ENCODE data around the gene PLEKHA8. TPM values are rescaled to one million over a fixed set of nuclear protein-coding genes. Genes with fewer than 3 reads are reported as not detected.

The PLEKHA8 gene
- total RNA-seq, 4 donors from 2014 or later: 5.7 to 12.4 (median 7.2) TPM

DNA sequence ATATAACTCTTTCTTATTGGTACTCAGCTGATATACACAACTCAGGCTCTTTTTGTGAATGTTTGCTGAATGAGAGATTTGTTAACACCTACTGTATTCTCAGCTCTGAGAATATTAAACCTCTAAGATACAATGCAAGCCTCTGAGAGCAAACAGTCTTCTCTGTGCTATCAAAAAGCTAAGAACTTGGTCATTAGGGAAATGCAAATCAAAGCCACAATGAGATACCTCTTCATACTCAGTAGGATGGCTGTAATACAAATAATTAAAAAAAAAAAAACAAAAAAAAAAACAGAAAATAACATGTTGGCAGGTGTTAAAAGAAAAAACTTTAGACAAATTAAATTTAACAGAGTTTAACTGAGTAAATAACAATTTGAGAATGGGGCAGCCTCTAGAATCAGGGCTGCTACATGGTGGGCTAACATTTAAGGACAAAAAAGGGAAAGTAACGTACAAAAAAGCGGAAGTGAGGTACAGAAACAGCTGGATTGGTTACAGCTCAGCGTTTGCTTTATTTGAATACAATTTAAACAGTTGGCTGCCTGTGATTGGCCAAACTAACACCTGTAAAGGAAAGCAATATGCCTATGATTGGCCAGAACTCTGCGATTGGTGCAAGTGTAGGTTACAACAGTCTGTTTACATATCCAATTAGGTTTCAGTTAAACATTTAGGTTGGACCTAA is 91.8 kb downstream of the PLEKHA8 start:
- H3K9me3 ChIP-seq: no peaks in the 10 kb centered on the region
- no peak overlapping the region for H3K27ac ChIP-seq
- H3K36me3 ChIP-seq: no peaks in the 10 kb centered on the region
- WGBS: 86% methylated on average over 4 of the region's 4 CpGs
- H3K4me3 ChIP-seq: no peak overlapping the region
- TF ChIP-seq POLR2A (IDR thresholded peaks at IDR 0.05): no peak
- no peak for DNase-seq (ENCODE audit: low spot score in 2 of 2)
- H3K27me3 ChIP-seq: no peaks in the 10 kb centered on the region
- peaks cover 15% of the 10 kb centered on the region for H3K4me1 ChIP-seq

DNA sequence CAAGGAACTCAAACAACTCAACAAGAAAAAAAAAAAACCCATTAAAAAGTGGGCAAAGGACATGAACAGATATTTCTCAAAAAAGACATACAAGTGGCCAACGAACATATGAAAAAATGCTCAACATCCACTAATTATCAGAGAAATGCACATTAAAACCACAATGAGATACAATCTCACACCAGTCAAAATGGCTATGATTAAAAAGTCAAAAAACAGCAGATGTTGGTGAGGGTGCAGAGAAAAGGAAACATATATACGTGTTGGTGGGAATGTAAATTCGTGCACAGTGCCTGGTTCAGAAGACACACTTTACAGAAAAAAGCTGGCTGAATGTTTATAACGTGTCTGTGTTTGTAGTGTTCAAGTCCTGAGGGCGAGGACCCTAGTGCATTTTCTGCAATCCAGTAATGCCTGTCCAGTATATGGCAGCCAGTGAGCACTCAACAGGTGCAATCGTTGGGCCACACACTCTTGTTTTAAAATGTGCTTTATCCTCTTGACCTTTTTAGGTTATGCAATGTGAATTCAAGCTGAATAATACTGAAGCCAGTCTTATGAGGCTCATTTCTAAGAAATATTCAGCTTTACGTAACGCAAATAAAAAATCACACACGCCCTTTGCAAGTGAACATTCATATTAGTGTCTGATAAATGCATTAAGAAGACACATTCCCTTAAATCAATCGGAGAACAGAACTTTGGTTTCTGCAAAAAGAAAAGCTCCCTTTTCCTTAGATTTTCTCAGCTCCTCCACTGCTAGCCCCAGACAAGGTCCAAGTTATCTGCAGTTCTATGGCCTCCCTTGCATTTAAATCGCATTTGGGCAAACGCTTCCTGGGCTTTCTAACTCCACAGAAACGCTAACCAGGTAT is 105.8 kb downstream of the PLEKHA8 start:
- Histone ChIP-seq H3K27ac (peak overlapping the region; percentile 96), H3K27me3 (no peaks in the 10 kb centered on the region), H3K4me3 (peak overlapping the region; percentile 99), H3K4me1 (peaks cover 30% of the 10 kb centered on the region), H3K9me3 (no peaks in the 10 kb centered on the region), H3K36me3 (no peaks in the 10 kb centered on the region)
- 36% methylated on average over 13 of the region's 13 CpGs for WGBS
- no peak for DNase-seq (ENCODE audit: low spot score in 2 of 2)
- TF ChIP-seq POLR2AphosphoS5 (IDR thresholded peaks at IDR 0.05) (peak in 1 of 3 donors; percentile 57), POLR2A (IDR thresholded peaks at IDR 0.05) (no peak)

DNA sequence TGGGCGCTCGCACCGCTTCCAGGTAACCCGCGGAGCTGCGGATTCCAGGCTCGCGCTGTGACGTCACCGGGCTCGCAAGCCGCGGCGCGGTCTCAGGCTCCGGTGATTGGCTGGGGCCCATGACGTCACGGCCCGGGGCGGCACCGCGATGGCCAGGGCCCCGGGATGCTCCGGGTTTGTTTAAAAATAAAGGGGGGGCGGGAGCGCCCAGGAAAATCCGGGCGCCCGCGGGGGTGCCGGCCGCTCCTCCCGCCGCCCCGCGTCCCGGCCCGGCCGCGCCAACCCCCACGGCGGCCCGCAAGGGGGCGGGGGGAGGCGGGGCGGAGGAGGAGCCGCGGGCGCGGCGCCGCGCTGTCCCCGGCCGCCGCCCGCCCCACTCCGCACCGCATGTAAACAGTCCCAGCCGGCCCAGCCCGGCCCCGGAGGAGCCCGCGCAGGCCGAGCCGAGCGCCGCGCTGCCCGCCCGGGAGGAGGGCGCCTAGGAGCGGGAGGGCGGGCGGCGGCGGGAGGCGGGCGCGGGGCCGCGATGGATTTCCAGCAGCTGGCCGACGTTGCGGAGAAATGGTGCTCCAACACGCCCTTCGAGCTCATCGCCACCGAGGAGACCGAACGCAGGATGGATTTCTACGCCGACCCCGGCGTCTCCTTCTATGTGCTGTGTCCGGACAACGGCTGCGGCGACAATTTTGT is 106.5 kb downstream of the PLEKHA8 start, which contains the start of gene MTURN:
Gene MTURN (plus strand): TSS at position 376 of the 690 bp plus-strand sequence. CDS start 151 bp downstream, at position 527.
- Histone ChIP-seq H3K36me3 (no peaks in the 10 kb centered on the region), H3K4me1 (peaks cover 30% of the 10 kb centered on the region), H3K27ac (peak within 1 kb of the TSS; percentile 96), H3K4me3 (peak within 1 kb of the TSS; percentile 99), H3K9me3 (no peaks in the 10 kb centered on the region), H3K27me3 (no peaks in the 10 kb centered on the region)
- TF ChIP-seq EP300 (IDR thresholded peaks at IDR 0.05): no peak
- peak; percentile 75 for TF ChIP-seq POLR2A (IDR thresholded peaks at IDR 0.05)
- TF ChIP-seq, protein P1, sequence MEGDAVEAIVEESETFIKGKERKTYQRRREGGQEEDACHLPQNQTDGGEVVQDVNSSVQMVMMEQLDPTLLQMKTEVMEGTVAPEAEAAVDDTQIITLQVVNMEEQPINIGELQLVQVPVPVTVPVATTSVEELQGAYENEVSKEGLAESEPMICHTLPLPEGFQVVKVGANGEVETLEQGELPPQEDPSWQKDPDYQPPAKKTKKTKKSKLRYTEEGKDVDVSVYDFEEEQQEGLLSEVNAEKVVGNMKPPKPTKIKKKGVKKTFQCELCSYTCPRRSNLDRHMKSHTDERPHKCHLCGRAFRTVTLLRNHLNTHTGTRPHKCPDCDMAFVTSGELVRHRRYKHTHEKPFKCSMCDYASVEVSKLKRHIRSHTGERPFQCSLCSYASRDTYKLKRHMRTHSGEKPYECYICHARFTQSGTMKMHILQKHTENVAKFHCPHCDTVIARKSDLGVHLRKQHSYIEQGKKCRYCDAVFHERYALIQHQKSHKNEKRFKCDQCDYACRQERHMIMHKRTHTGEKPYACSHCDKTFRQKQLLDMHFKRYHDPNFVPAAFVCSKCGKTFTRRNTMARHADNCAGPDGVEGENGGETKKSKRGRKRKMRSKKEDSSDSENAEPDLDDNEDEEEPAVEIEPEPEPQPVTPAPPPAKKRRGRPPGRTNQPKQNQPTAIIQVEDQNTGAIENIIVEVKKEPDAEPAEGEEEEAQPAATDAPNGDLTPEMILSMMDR (IDR thresholded peaks at IDR 0.05): no peak
- TF ChIP-seq POLR2AphosphoS5 (IDR thresholded peaks at IDR 0.05): no peak
- WGBS: 1% methylated on average over 62 of the region's 99 CpGs
- DNase-seq (ENCODE audit: low spot score in 2 of 2): peak; percentile 93 to 96

DNA sequence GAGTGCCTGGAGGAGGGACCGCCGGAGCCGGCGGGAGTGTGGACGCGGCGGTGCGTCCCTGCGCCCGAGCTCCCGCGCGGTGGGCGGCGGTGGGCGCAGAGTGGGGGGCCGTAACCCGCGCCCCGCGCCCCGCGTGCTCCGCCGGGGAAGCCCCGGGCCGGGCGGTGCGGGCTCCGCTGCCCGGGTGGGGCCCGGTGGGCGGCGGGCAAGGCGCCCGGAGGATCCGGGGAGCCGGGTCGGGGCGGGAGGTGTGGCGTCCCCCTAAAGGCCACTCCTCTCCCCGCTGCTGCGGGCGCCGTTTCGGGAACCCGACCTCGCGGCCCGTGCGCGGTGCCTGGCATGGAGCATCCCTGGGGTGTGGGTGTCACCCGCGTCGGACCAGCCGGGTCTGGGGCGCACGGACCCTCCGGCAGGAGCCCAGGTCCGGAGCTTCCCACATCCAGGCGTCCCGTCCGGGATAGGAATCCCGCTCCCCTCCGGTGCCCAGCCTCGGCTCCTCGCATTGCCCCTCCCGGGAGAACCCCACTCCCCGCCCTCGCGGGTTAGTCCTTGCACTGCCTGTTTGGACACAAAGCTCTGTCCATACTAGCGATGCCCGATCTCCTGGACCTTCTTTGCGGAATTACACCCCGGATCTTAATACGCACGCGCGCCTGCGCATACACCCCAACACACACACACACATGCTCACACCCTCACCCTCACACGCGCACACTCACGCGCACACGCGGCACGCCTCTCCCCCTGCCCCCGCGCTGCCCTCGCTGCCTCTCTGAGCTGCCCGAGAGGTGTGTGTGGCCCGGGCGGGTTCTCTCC is 107.3 kb downstream of the PLEKHA8 start:
- Histone ChIP-seq H3K4me3 (peak overlapping the region; percentile 99), H3K36me3 (no peaks in the 10 kb centered on the region), H3K27me3 (no peaks in the 10 kb centered on the region), H3K27ac (peak overlapping the region; percentile 96), H3K4me1 (peaks cover 30% of the 10 kb centered on the region), H3K9me3 (no peaks in the 10 kb centered on the region)
- DNase-seq (ENCODE audit: low spot score in 2 of 2): peak in 1 of 2 donors; percentile 82
- no peak for TF ChIP-seq POLR2A (IDR thresholded peaks at IDR 0.05)
- TF ChIP-seq POLR2AphosphoS5 (IDR thresholded peaks at IDR 0.05): peak in 1 of 3 donors; percentile 19
- 0% methylated on average over 22 of the region's 93 CpGs for WGBS

DNA sequence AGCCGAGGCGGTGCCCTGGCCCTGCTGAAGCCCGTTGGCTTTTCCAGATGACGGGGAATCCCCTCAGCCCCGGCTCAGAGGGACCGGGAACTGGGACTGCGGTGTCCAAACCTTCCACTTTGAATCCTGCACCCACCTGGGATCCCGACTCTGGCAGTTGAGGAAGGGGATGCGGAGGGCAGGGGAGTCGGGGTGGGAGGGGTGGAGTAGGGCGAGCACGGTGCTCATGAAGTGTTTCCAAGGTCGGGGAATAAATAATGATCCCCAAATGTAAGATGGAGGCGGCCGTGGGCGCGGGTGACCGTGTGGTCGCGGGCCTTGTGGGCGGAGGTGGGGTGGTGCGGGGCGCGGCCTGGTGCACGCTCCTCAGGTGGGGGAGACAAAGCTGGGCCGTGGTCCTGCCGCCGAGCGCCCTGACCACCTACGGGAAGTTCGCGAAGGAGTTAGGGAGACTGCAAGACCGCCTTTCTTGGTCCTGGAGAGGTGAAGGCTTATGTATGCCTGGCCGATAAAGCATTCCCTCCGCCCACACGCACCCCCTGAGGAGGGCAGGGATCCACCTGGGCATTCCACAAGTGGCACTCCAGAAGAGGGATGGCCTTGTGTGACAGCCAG is 108.0 kb downstream of the PLEKHA8 start:
- no peak for DNase-seq (ENCODE audit: low spot score in 2 of 2)
- peaks cover 30% of the 10 kb centered on the region for H3K4me1 ChIP-seq
- H3K27ac ChIP-seq: peak overlapping the region; percentile 96

More for the DNA sequence above, 108.0 kb downstream of the PLEKHA8 start:
- H3K27me3 ChIP-seq: no peaks in the 10 kb centered on the region
- TF ChIP-seq POLR2A (IDR thresholded peaks at IDR 0.05) (no peak), EP300 (IDR thresholded peaks at IDR 0.05) (no peak), POLR2AphosphoS5 (IDR thresholded peaks at IDR 0.05) (no peak)
- TF ChIP-seq, protein P1 (IDR thresholded peaks at IDR 0.05): no peak
- no peaks in the 10 kb centered on the region for H3K36me3 ChIP-seq
- H3K4me3 ChIP-seq: peak overlapping the region; percentile 99
- 18% methylated on average over 29 of the region's 36 CpGs for WGBS
- no peaks in the 10 kb centered on the region for H3K9me3 ChIP-seq

Measured in suprapubic skin (tissue), 4 donors.